WTC11 (cell line): ENCODE measurements around the gene COBL. TPM values are rescaled to one million over a fixed set of nuclear protein-coding genes. Genes with fewer than 3 reads are reported as not detected.

ENCODE experiments used
- ATAC-seq: fragments of 200-7000 bp; cut with Tn5 transposase; 2 replicates; pipeline ENCODE4 v1.10.0; 2021; ENCODE audit warnings: mild to moderate bottlenecking, moderate library complexity
- CTCF ChIA-PET: fragments of 300-600 bp; sonication (Branson Sonifier 250); formaldehyde crosslinking; loops from one replicate; lab custom pipeline; 2021; ENCODE audit warnings: antibody characterized with exemption; lab: Charles Lee
- POLR2A ChIA-PET: fragments of 350-600 bp; sonication (Branson Sonifier 250); formaldehyde crosslinking; loops from one replicate; lab custom pipeline; 2021; ENCODE audit warnings: antibody characterized with exemption; lab: Charles Lee
- DNase-seq: peaks from one replicate; pipeline ENCODE4 v3.0.0; 2021; ENCODE audit warnings: low spot score
- H3K27ac Mint-ChIP-seq: 2 replicates; pipeline ENCODE4 v1.8.0; 2021; ENCODE audit warnings: mixed read lengths
- H3K27me3 Mint-ChIP-seq: 2 replicates; pipeline ENCODE4 v1.8.0; 2021; ENCODE audit warnings: low read depth, mild to moderate bottlenecking, moderate library complexity, mixed read lengths
- H3K36me3 Mint-ChIP-seq: 2 replicates; pipeline ENCODE4 v1.8.0; 2021; ENCODE audit warnings: mixed read lengths
- H3K4me1 Mint-ChIP-seq: 2 replicates; pipeline ENCODE4 v1.8.0; 2022; ENCODE audit warnings: mixed read lengths
- H3K4me3 Mint-ChIP-seq: 2 replicates; pipeline ENCODE4 v1.8.0; 2021; ENCODE audit warnings: mild to moderate bottlenecking, moderate library complexity, mixed read lengths
- H3K9me3 Mint-ChIP-seq: 2 replicates; pipeline ENCODE4 v1.8.0; 2021; ENCODE audit warnings: mixed read lengths
- CBFB ChIP-seq: sonication (generic); formaldehyde crosslinking; IDR thresholded peaks from 2 replicates; pipeline ENCODE4 v1.8.1; 2022; ENCODE audit warnings: mild to moderate bottlenecking, low read depth, missing genetic modification reagents
- CDX4 ChIP-seq: fragments of 250-450 bp; sonication (Bioruptor Pico); IDR thresholded peaks from 2 replicates; pipeline ENCODE4 v1.9.0; 2021; ENCODE audit warnings: moderate library complexity, mild to moderate bottlenecking, inconsistent platforms, borderline replicate concordance
- CREM ChIP-seq: sonication (generic); formaldehyde crosslinking; IDR thresholded peaks from 2 replicates; pipeline ENCODE4 v1.8.1; 2022; ENCODE audit warnings: mild to moderate bottlenecking, missing genetic modification reagents, moderate library complexity
- E2F4 ChIP-seq: sonication (generic); formaldehyde crosslinking; IDR thresholded peaks from 2 replicates; pipeline ENCODE4 v1.8.1; 2022; ENCODE audit warnings: low read depth, mild to moderate bottlenecking, moderate library complexity, missing genetic modification reagents, borderline replicate concordance
- E2F5 ChIP-seq: sonication (generic); formaldehyde crosslinking; IDR thresholded peaks from 2 replicates; pipeline ENCODE4 v1.8.1; 2022; ENCODE audit warnings: mild to moderate bottlenecking, moderate library complexity, missing genetic modification reagents
- ESRRA ChIP-seq: sonication (generic); formaldehyde crosslinking; IDR thresholded peaks from 2 replicates; pipeline ENCODE4 v1.8.1; 2022; ENCODE audit warnings: mild to moderate bottlenecking, missing genetic modification reagents, borderline replicate concordance
- FOXJ3 ChIP-seq: sonication (generic); formaldehyde crosslinking; IDR thresholded peaks from 2 replicates; pipeline ENCODE4 v1.9.0; 2021; ENCODE audit warnings: missing genetic modification reagents, mild to moderate bottlenecking, borderline replicate concordance
- GABPB1 ChIP-seq: sonication (generic); formaldehyde crosslinking; IDR thresholded peaks from 2 replicates; pipeline ENCODE4 v1.8.1; 2023; ENCODE audit warnings: mild to moderate bottlenecking, missing genetic modification reagents
- GRHL2 ChIP-seq: fragments of 250-450 bp; sonication (Bioruptor Pico); IDR thresholded peaks from 2 replicates; pipeline ENCODE4 v1.8.0; 2022; ENCODE audit warnings: mild to moderate bottlenecking, moderate library complexity; ENCODE audit not compliant: insufficient replicate concordance, severe bottlenecking
- JUN ChIP-seq: sonication (generic); formaldehyde crosslinking; IDR thresholded peaks from 2 replicates; pipeline ENCODE4 v1.8.0; 2023; ENCODE audit warnings: mild to moderate bottlenecking, missing genetic modification reagents
- KAT7 ChIP-seq: sonication (generic); formaldehyde crosslinking; IDR thresholded peaks from 2 replicates; pipeline ENCODE4 v1.8.1; 2023; ENCODE audit warnings: missing genetic modification reagents, mild to moderate bottlenecking, borderline replicate concordance
- NFYB ChIP-seq: sonication (generic); formaldehyde crosslinking; conservative IDR thresholded peaks from 2 replicates; pipeline ENCODE4 v1.8.0; 2022; ENCODE audit warnings: low read depth, missing genetic modification reagents
- NR1H2 ChIP-seq: sonication (generic); formaldehyde crosslinking; IDR thresholded peaks from 2 replicates; pipeline ENCODE4 v1.9.0; 2021; ENCODE audit warnings: mild to moderate bottlenecking, moderate library complexity, missing genetic modification reagents
- NR2C2 ChIP-seq: sonication (generic); formaldehyde crosslinking; IDR thresholded peaks from 2 replicates; pipeline ENCODE4 v1.8.0; 2022; ENCODE audit warnings: mild to moderate bottlenecking, missing genetic modification reagents
- PRDM15 ChIP-seq: sonication (generic); formaldehyde crosslinking; IDR thresholded peaks from 2 replicates; pipeline ENCODE4 v1.8.0; 2022; ENCODE audit warnings: missing genetic modification reagents
- PRRX2 ChIP-seq: fragments of 250-450 bp; sonication (Bioruptor Pico); IDR thresholded peaks from 2 replicates; pipeline ENCODE4 v1.8.0; 2021; ENCODE audit warnings: mild to moderate bottlenecking
- SP1 ChIP-seq: sonication (generic); formaldehyde crosslinking; conservative IDR thresholded peaks from 2 replicates; pipeline ENCODE4 v1.8.1; 2022; ENCODE audit warnings: missing genetic modification reagents
- TCF7 ChIP-seq: sonication (generic); formaldehyde crosslinking; IDR thresholded peaks from 2 replicates; pipeline ENCODE4 v1.8.0; 2022; ENCODE audit warnings: mild to moderate bottlenecking, low read depth, missing genetic modification reagents, moderate library complexity
- TEAD1 ChIP-seq: sonication (generic); formaldehyde crosslinking; IDR thresholded peaks from 2 replicates; pipeline ENCODE4 v1.8.0; 2022; ENCODE audit warnings: mild to moderate bottlenecking, missing genetic modification reagents
- USF1 ChIP-seq: sonication (generic); formaldehyde crosslinking; IDR thresholded peaks from 2 replicates; pipeline ENCODE4 v1.8.0; 2022; ENCODE audit warnings: mild to moderate bottlenecking, missing genetic modification reagents
- USF2 ChIP-seq: sonication (generic); formaldehyde crosslinking; IDR thresholded peaks from 2 replicates; pipeline ENCODE4 v1.8.1; 2023; ENCODE audit warnings: mild to moderate bottlenecking, missing genetic modification reagents, moderate library complexity
- ZNF138 ChIP-seq: sonication (generic); formaldehyde crosslinking; conservative IDR thresholded peaks from 2 replicates; pipeline ENCODE4 v1.8.1; 2022; ENCODE audit warnings: mild to moderate bottlenecking, moderate library complexity, missing genetic modification reagents
- ZNF232 ChIP-seq: sonication (generic); formaldehyde crosslinking; IDR thresholded peaks from 2 replicates; pipeline ENCODE4 v1.8.0; 2022; ENCODE audit warnings: mild to moderate bottlenecking, missing genetic modification reagents
- ZNF263 ChIP-seq: sonication (generic); formaldehyde crosslinking; IDR thresholded peaks from 2 replicates; pipeline ENCODE4 v1.8.1; 2022; ENCODE audit warnings: low read depth, mild to moderate bottlenecking, moderate library complexity, missing genetic modification reagents
- ZNF396 ChIP-seq: fragments of 250-450 bp; sonication (Bioruptor Pico); IDR thresholded peaks from 2 replicates; pipeline ENCODE4 v1.8.0; 2021; ENCODE audit warnings: mild to moderate bottlenecking, moderate library complexity, borderline replicate concordance
- ZNF425 ChIP-seq: fragments of 250-450 bp; sonication (Bioruptor Pico); conservative IDR thresholded peaks from 2 replicates; pipeline ENCODE4 v1.9.0; 2021; ENCODE audit warnings: mild to moderate bottlenecking
- ZSCAN18 ChIP-seq: fragments of 250-450 bp; sonication (Bioruptor Pico); IDR thresholded peaks from 2 replicates; pipeline ENCODE4 v2.1.2; 2022; ENCODE audit warnings: mild to moderate bottlenecking, moderate library complexity
- total RNA-seq: library from RNA; stranded (reverse); gene quantifications from 3 replicates; pipeline ENCODE4 v1.2.3, GENCODE V29; 2021

COBL gene
- total RNA-seq, 1 experiment from 2014 or later = 36.5 TPM

GRCh38 chr7:51024867-51025266 is 291.7 kb downstream of the COBL start:
- Mint-ChIP-seq H3K4me1 (peaks cover 7% of the 10 kb centered on the region), H3K27me3 (no peaks in the 10 kb centered on the region), H3K27ac (no peak overlapping the region), H3K4me3 (no peak overlapping the region), H3K36me3 (peaks cover 20% of the 10 kb centered on the region), H3K9me3 (no peaks in the 10 kb centered on the region)
- ChIA-PET CTCF (no interaction called here), POLR2A (no interaction called here)
- DNase-seq (no peak), ATAC-seq (no peak)
- TF ChIP-seq NFYB (no peak), FOXJ3 (CRISPR knock-in tag) (no peak), CREM (CRISPR knock-in tag) (no peak), TEAD1 (CRISPR knock-in tag) (no peak), CDX4 (CRISPR knock-in tag) (no peak), E2F4 (no peak), ZSCAN18 (CRISPR knock-in tag) (no peak), PRRX2 (no peak), ESRRA (CRISPR knock-in tag) (no peak), PRDM15 (CRISPR knock-in tag) (no peak), ZNF138 (CRISPR knock-in tag) (no peak), CBFB (no peak), NR2C2 (CRISPR knock-in tag) (no peak), USF2 (no peak), KAT7 (CRISPR knock-in tag) (no peak), ZNF396 (CRISPR knock-in tag) (no peak), TCF7 (no peak), USF1 (CRISPR knock-in tag) (no peak)

GRCh38 chr7:51023547-51023946 is 293.1 kb downstream of the COBL start:
- CTCF ChIA-PET = interaction anchor here (1.0 kb wide), 1 partner anchor 10 kb away, joined by 5 read pairs; no protein-coding TSS in a partner anchor
- no peak overlapping the region for H3K4me3 Mint-ChIP-seq
- peaks cover 11% of the 10 kb centered on the region for H3K36me3 Mint-ChIP-seq
- no peaks in the 10 kb centered on the region; the same call in 1 of the 2 replicates for H3K27me3 Mint-ChIP-seq
- POLR2A ChIA-PET = no interaction called here
- H3K27ac Mint-ChIP-seq = no peak overlapping the region
- H3K4me1 Mint-ChIP-seq = peaks cover 7% of the 10 kb centered on the region
- DNase-seq = no peak
- ATAC-seq = no peak
- H3K9me3 Mint-ChIP-seq = no peaks in the 10 kb centered on the region
- TF ChIP-seq E2F5 (CRISPR knock-in tag) = no peak
- no peak for TF ChIP-seq NR1H2 (CRISPR knock-in tag)
- TF ChIP-seq SP1 = no peak
- TF ChIP-seq JUN (CRISPR knock-in tag) = no peak
- TF ChIP-seq GABPB1 (CRISPR knock-in tag) = no peak
- no peak for TF ChIP-seq ZNF232 (CRISPR knock-in tag)
- TF ChIP-seq GRHL2 (CRISPR knock-in tag) = no peak
- no peak for TF ChIP-seq ZNF425
- TF ChIP-seq ZNF263 (CRISPR knock-in tag) = no peak
